Neutrophil (primary cell): Measurements from ENCODE around the gene ALPI.

ENCODE experiments used
- H3K27ac ChIP-seq: fragments of 200-600 bp; sonication (generic); 2 replicates; pipeline ENCODE4 v1.5.1; 2016; ENCODE audit warnings: mild to moderate bottlenecking, moderate library complexity
- H3K27me3 ChIP-seq: fragments of 200-600 bp; sonication (generic); 2 replicates; pipeline ENCODE4 v1.6.0; 2016; ENCODE audit warnings: mild to moderate bottlenecking
- H3K36me3 ChIP-seq: fragments of 200-600 bp; sonication (generic); 2 replicates; pipeline ENCODE4 v1.5.1; 2017
- H3K4me1 ChIP-seq, 2 experiments: fragments of 200-600 bp in 1 of 2; sonication (generic) in 1 of 2; 1 replicate in 1 of 2; 2 replicates in 1 of 2; pipeline versions ENCODE4 v1.5.1 to v1.6.1; 2013 to 2016; ENCODE audit warnings: low read depth in 1 of 2, low read length in 1 of 2, mild to moderate bottlenecking in 1 of 2, moderate library complexity in 1 of 2; ENCODE audit not compliant: control insufficient read depth in 1 of 2, insufficient read depth in 1 of 2
- H3K4me3 ChIP-seq, 2 experiments: fragments of 200-600 bp in 1 of 2; sonication (generic) in 1 of 2; 1 replicate in 1 of 2; 2 replicates in 1 of 2; pipeline ENCODE4 v1.5.1; 2013 to 2016; ENCODE audit warnings: low read depth in 1 of 2, low read length in 1 of 2, mild to moderate bottlenecking in 1 of 2, moderate library complexity in 1 of 2
- H3K9me3 ChIP-seq: fragments of 200-600 bp; sonication (generic); 2 replicates; pipeline ENCODE4 v1.5.1; 2016
- TF ChIP-seq, protein P1 (sequence below): fragments of 200-600 bp; sonication (generic); IDR thresholded peaks from 2 replicates; pipeline ENCODE4 v1.5.1; 2016; ENCODE audit warnings: antibody characterized with exemption

ALPI gene

DNA sequence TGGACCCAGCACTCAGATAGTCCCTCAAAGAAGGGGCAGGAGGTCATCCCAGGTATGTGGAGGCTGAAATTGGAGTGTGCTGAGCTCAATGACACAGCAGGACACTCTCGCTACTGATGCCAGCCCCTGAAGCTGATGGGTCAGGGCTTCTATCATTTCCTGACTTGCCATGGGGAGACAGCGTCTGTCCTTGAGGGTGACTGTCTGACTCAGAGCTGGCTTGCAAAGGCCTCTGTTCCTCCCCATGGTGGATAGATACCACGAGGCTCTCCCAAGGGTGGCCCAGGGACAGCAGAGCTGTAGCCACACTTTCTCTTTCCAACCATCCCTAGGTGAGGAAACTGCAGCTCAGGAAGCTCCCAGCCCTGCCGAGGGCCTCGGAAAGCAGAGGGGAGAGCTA is 38.5 kb upstream of the ALPI start:
- Histone ChIP-seq H3K4me3 (no peak overlapping the region), H3K36me3 (no peaks in the 10 kb centered on the region), H3K27ac (no peak overlapping the region), H3K27me3 (peaks cover 95% of the 10 kb centered on the region), H3K4me1 (no peaks in the 10 kb centered on the region), H3K9me3 (peaks cover 7% of the 10 kb centered on the region)
- TF ChIP-seq, protein P1, sequence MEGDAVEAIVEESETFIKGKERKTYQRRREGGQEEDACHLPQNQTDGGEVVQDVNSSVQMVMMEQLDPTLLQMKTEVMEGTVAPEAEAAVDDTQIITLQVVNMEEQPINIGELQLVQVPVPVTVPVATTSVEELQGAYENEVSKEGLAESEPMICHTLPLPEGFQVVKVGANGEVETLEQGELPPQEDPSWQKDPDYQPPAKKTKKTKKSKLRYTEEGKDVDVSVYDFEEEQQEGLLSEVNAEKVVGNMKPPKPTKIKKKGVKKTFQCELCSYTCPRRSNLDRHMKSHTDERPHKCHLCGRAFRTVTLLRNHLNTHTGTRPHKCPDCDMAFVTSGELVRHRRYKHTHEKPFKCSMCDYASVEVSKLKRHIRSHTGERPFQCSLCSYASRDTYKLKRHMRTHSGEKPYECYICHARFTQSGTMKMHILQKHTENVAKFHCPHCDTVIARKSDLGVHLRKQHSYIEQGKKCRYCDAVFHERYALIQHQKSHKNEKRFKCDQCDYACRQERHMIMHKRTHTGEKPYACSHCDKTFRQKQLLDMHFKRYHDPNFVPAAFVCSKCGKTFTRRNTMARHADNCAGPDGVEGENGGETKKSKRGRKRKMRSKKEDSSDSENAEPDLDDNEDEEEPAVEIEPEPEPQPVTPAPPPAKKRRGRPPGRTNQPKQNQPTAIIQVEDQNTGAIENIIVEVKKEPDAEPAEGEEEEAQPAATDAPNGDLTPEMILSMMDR = no peak

DNA sequence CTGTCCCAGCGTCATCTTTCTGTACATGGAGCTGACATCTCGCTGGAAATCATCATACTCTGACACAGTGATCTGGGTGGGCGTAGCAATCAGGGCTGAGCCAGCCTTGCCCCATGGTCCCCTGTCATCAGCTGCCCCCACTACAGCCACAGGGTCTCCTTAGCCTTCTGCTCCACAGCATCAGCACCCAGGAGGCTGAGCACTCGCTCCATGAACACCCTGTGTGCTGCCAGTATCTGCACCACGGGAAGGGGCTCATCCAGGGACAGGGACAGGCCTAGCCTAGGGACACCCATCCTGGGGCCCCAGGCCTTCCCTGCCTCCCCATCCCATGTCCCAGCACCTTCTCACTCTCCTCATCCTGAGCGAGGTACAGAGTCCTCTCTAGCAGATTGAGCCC is 37.9 kb upstream of the ALPI start:
- no peak overlapping the region for H3K4me3 ChIP-seq
- no peak overlapping the region for H3K27ac ChIP-seq
- H3K27me3 ChIP-seq = peaks cover 95% of the 10 kb centered on the region
- H3K9me3 ChIP-seq = peaks cover 7% of the 10 kb centered on the region
- no peaks in the 10 kb centered on the region for H3K4me1 ChIP-seq
- TF ChIP-seq, protein P1 = no peak
- H3K36me3 ChIP-seq = no peaks in the 10 kb centered on the region

DNA sequence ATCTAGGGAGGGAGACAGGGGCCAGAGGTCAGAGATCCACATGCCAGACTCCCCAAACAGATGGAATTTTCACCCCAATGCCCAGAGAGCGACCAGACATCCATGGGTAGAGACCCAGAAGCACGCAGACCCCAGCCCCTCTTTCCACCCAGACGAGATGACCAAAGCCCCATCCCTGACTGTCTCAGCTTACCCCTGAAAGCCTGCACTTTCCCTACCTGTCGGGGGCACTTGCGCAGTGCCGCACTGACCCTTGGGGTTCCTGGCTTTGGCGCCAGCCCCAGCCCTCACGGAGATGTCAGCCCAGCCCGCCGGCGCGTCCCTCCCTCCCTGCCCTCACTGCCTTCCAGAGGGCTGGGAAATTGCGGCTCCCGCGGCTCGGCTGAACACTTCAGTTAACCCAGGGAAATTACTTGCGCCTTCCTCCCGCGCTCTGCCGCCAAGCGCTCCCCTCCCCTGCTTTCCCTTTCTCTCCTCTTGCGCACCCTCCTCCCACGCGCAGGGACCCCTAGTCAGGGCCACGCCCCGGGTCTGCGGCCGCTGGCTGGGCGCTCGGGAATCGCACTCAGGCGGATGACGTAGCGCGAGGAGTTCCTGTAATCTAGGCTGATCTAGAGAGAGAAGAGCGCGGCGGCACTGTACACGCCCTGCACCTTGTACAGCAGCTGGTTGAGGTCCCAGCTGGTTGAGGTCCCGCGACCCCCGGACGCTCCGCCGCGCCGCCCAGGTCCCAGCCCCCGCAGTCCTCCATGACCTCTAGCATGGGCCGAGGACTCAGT is 37.3 kb upstream of the ALPI start:
- Histone ChIP-seq H3K4me3 (no peak overlapping the region), H3K9me3 (peaks cover 7% of the 10 kb centered on the region)

DNA sequence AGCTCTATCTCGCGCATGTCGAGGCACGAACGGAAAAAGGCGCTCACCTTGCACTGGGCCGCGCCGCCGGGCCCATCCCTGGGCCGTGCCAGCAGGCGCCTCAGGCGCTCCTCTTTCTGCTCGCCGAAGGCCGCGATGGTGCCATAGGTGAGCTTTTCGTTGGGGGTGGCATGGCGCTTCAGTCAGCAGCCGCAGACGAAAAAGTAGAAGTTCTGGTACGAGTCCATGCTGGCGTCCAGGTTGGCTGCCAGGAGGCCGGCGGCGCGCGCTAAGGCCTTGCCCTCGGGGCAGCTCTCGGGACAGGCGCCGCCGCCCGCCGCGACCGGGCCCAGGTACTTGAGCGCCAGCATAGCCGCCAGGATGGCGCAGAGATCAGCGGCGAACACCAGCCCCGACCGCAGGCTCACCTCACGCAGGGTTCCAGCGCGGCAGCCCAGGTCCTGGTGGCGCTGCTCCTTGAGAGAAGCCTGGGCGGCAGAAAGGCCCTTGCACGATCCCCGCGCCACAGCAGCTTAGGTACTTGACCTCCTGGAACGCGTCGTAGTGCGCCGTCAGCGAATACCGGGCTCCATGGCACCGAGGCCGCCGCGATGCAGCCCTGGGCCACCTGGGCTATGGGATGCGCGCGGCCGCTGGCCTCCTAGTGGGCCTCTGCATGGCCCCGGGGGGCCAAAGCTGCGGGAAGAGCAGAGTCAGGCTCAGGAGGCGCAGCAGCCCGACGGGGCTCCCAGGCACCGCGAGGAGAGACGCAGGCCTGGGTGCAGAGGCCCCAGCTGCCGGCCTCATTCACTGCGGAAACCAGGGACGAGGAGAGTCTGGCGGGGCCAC is 36.5 kb upstream of the ALPI start:
- H3K4me3 ChIP-seq = no peak overlapping the region
- no peak overlapping the region for H3K27ac ChIP-seq
- peaks cover 93% of the 10 kb centered on the region for H3K27me3 ChIP-seq
- no peaks in the 10 kb centered on the region for H3K36me3 ChIP-seq
- TF ChIP-seq, protein P1 = no peak
- peaks cover 7% of the 10 kb centered on the region for H3K9me3 ChIP-seq
- no peaks in the 10 kb centered on the region for H3K4me1 ChIP-seq

More for the DNA sequence above, 37.3 kb upstream of the ALPI start:
- TF ChIP-seq, protein P1 = no peak
- Histone ChIP-seq H3K4me1 (no peaks in the 10 kb centered on the region), H3K27me3 (peaks cover 93% of the 10 kb centered on the region), H3K27ac (no peak overlapping the region), H3K36me3 (no peaks in the 10 kb centered on the region)

DNA sequence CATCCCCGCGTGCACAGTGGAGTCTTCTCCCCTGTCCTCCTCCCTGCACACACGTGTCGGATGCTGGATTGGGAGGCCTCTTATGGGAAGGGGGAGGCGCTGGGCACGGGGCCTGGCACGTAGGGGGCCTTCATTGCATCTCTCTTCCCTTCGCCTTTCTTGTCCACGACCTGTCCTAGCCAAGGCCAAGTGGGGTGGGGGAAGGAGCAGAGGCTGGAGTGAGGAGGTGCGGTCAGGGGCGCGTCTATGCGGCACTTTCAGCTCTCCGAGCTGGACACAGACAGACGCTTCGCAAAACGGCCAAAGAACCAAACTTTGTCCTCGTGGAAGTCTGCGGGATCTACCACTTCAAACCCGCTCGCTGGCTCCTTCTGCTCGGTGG is 35.9 kb upstream of the ALPI start:
- H3K9me3 ChIP-seq = peaks cover 7% of the 10 kb centered on the region
- H3K36me3 ChIP-seq = no peaks in the 10 kb centered on the region
- TF ChIP-seq, protein P1 = no peak
- peaks cover 94% of the 10 kb centered on the region for H3K27me3 ChIP-seq
- H3K4me1 ChIP-seq = no peaks in the 10 kb centered on the region
- H3K4me3 ChIP-seq = no peak overlapping the region
- no peak overlapping the region for H3K27ac ChIP-seq
